ENCODE results near the gene LYSET. TPM values are rescaled to one million over a fixed set of nuclear protein-coding genes. Genes with fewer than 3 reads are reported as not detected.

Gene LYSET
- total RNA-seq, 4 donors from 2014 or later: 6.6 to 11.5 (median 7.1) TPM

DNA sequence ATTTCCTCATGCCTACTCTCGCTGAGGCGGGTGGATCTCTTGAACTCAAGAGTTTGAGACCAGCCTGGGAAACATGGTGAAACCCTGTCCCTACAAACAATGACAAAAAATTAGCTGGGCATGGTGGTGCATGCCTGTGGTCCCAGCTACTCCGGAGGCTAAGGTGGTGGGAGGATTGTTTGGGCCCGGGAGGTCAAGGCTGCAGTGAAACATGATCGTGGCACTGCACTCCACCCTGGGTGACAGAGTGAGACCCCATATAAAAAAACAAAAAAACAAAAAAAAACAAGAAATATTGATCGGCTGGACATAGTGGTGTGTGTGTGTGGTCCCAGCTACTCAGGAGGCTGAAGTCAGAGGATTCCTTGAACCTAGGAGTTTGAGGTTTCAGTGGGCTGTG, 9.6 kb upstream of the LYSET start:
- H3K27ac ChIP-seq: no peak overlapping the region
- H3K36me3 ChIP-seq: no peaks in the 10 kb centered on the region
- H3K4me3 ChIP-seq: no peak overlapping the region
- no peaks in the 10 kb centered on the region for H3K9me3 ChIP-seq
- no peaks in the 10 kb centered on the region for H3K27me3 ChIP-seq
- 87% methylated on average over 6 of the region's 6 CpGs for WGBS
- H3K4me1 ChIP-seq: no peaks in the 10 kb centered on the region
- DNase-seq (ENCODE audit: low spot score in 2 of 2): no peak
- TF ChIP-seq, protein P1, sequence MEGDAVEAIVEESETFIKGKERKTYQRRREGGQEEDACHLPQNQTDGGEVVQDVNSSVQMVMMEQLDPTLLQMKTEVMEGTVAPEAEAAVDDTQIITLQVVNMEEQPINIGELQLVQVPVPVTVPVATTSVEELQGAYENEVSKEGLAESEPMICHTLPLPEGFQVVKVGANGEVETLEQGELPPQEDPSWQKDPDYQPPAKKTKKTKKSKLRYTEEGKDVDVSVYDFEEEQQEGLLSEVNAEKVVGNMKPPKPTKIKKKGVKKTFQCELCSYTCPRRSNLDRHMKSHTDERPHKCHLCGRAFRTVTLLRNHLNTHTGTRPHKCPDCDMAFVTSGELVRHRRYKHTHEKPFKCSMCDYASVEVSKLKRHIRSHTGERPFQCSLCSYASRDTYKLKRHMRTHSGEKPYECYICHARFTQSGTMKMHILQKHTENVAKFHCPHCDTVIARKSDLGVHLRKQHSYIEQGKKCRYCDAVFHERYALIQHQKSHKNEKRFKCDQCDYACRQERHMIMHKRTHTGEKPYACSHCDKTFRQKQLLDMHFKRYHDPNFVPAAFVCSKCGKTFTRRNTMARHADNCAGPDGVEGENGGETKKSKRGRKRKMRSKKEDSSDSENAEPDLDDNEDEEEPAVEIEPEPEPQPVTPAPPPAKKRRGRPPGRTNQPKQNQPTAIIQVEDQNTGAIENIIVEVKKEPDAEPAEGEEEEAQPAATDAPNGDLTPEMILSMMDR (IDR thresholded peaks at IDR 0.05): no peak
- TF ChIP-seq POLR2A (IDR thresholded peaks at IDR 0.05): no peak
- no peak for TF ChIP-seq EP300 (IDR thresholded peaks at IDR 0.05)
- no peak for TF ChIP-seq POLR2AphosphoS5 (IDR thresholded peaks at IDR 0.05)

DNA sequence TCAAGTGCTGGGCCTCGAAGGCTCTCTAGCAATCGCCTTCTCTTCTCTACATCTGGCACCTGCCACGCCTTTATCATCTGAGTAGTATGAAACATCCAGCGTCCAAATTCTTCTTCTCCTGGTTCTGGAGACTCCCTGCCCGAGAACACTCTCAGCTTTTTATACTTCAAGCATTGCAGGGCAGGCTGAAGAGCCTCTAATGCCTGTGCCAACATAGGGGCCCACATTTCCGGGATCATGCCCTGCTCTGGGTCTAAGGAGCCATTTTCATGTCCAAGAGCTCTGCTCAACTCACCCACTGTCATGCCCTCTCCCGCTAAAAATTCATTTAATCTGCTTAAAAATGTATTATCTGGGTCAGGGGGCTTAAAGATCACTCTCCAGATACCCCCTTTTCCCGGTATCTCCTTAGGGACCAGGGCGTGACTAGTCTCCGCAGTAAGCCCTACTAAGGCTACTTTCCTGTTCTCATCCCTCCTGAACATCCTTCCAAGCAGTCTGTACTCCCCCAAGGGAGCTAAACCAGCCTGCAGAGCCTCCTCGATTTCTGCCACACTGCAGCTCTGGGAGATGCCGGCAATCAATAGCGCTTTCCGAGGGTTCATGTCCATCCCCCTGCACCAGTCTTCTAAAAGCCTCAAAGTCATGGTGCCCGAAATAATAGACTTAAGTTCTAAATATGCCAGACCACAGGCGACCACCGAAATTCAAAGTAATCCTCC, 1.4 kb upstream of the LYSET start:
- 49% methylated on average over 15 of the region's 17 CpGs for WGBS
- Histone ChIP-seq H3K4me3 (peak overlapping the region; percentile 96), H3K4me1 (peaks cover 33% of the 10 kb centered on the region), H3K27ac (peak overlapping the region; percentile 90), H3K36me3 (peaks cover 24% of the 10 kb centered on the region), H3K27me3 (no peaks in the 10 kb centered on the region), H3K9me3 (no peaks in the 10 kb centered on the region)
- no peak for DNase-seq (ENCODE audit: low spot score in 2 of 2)
- no peak for TF ChIP-seq POLR2AphosphoS5 (IDR thresholded peaks at IDR 0.05)
- TF ChIP-seq, protein P1 (IDR thresholded peaks at IDR 0.05): no peak
- no peak for TF ChIP-seq EP300 (IDR thresholded peaks at IDR 0.05)
- TF ChIP-seq POLR2A (IDR thresholded peaks at IDR 0.05): no peak

DNA sequence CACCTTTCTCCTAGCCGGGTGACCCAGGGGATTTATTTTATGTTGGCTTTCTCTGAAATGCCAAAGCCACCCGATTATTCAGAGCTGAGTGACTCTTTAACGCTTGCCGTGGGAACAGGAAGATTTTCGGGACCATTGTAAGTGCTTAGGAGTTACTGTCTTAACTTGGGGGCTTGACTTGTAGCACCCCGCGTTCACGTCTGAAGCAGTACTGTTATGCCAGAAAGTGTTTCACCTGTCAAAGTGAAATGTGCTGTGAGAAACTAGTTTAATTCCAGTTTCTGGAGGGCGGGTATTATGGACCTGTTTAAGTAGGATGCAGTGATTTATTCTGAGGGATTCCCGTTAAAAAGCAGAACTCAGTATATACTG, 218 bp downstream of the LYSET start:
- WGBS: under 1% methylated on average over 8 of the region's 10 CpGs
- Histone ChIP-seq H3K4me1 (peaks cover 33% of the 10 kb centered on the region), H3K9me3 (no peaks in the 10 kb centered on the region), H3K36me3 (peaks cover 25% of the 10 kb centered on the region), H3K4me3 (peak overlapping the region; percentile 96), H3K27me3 (no peaks in the 10 kb centered on the region), H3K27ac (peak overlapping the region; percentile 90)
- TF ChIP-seq, protein P1 (IDR thresholded peaks at IDR 0.05): no peak
- no peak for TF ChIP-seq POLR2A (IDR thresholded peaks at IDR 0.05)
- TF ChIP-seq EP300 (IDR thresholded peaks at IDR 0.05): no peak
- no peak for TF ChIP-seq POLR2AphosphoS5 (IDR thresholded peaks at IDR 0.05)
- DNase-seq (ENCODE audit: low spot score in 2 of 2): no peak

DNA sequence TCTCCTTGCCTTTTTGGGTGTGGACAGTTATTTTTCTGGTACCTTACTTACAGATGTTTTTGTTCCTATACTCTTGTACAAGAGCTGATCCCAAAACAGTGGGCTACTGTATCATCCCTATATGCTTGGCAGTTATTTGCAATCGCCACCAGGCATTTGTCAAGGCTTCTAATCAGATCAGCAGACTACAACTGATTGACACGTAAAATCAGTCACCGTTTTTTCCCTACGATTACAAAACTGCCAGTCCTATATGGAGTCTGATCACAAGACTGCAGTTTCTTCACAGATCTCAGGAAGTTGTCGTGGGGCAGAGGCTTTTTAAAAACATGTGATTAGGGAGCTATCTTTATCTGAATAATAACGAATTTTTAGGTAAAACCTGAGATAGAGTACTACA, 1.3 kb downstream of the LYSET start:
- peaks cover 26% of the 10 kb centered on the region for H3K36me3 ChIP-seq
- no peak for DNase-seq (ENCODE audit: low spot score in 2 of 2)

DNA sequence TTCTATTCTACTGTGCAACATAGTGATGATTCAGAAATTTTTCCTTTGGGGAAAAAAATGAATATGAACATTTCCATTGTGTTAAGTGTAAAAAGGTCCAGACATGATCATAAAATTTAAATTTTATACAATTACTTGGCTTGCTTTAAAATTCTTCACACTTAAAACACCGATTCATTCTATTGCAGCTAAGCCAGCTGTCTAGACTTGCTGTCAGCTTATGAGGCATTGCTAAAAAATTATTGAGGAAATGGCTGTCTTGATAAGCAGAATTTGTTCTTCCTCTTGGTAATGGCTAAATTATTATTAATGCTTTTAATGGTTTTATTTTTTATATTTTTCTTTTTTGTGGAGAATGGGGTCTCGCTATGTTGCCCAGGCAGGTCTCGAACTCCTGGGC, 1.8 kb downstream of the LYSET start:
- no peak for DNase-seq (ENCODE audit: low spot score in 2 of 2)
- no peak overlapping the region for H3K27ac ChIP-seq
- peaks cover 21% of the 10 kb centered on the region for H3K36me3 ChIP-seq
- TF ChIP-seq EP300 (IDR thresholded peaks at IDR 0.05) (no peak), POLR2A (IDR thresholded peaks at IDR 0.05) (no peak), POLR2AphosphoS5 (IDR thresholded peaks at IDR 0.05) (no peak)
- TF ChIP-seq, protein P1 (IDR thresholded peaks at IDR 0.05): no peak
- H3K27me3 ChIP-seq: no peaks in the 10 kb centered on the region
- H3K9me3 ChIP-seq: no peaks in the 10 kb centered on the region
- no peak overlapping the region for H3K4me3 ChIP-seq
- WGBS: 90% methylated on average over 3 of the region's 3 CpGs
- peaks cover 33% of the 10 kb centered on the region for H3K4me1 ChIP-seq

More for the DNA sequence above, 1.3 kb downstream of the LYSET start:
- Histone ChIP-seq H3K4me1 (peaks cover 33% of the 10 kb centered on the region), H3K9me3 (no peaks in the 10 kb centered on the region), H3K27me3 (no peaks in the 10 kb centered on the region), H3K4me3 (peak overlapping the region; percentile 96), H3K27ac (no peak overlapping the region)
- WGBS: 77% methylated on average over 6 of the region's 6 CpGs
- no peak for TF ChIP-seq POLR2A (IDR thresholded peaks at IDR 0.05)
- no peak for TF ChIP-seq EP300 (IDR thresholded peaks at IDR 0.05)
- no peak for TF ChIP-seq POLR2AphosphoS5 (IDR thresholded peaks at IDR 0.05)
- TF ChIP-seq, protein P1 (IDR thresholded peaks at IDR 0.05): no peak
